ENCODE data around the gene PTPRD. TPM values are rescaled to one million over a fixed set of nuclear protein-coding genes. Genes with fewer than 3 reads are reported as not detected.

PTPRD gene
- total and polyA plus RNA-seq, 2 donors (not counting 1 experiment from before 2014, with no cell fraction given), result not detected

- no peaks in the 10 kb centered on the region for H4K20me1 ChIP-seq (ENCODE audit: control insufficient read depth, insufficient read depth, low read length, poor library complexity, severe bottlenecking)
- POLR2A ChIA-PET, result no interaction called here
- H3K9ac ChIP-seq (ENCODE audit: low read length), result no peak overlapping the region
- no peak for ATAC-seq (ENCODE audit: low read depth)
- H3K4me2 ChIP-seq (replicated peaks; ENCODE audit: low read depth, low read length, poor library complexity, severe bottlenecking), result no peak overlapping the region
- no peaks in the 10 kb centered on the region for H3K27me3 ChIP-seq (replicated peaks in 1 of 4; ENCODE audit: control extremely low read depth in 1 of 4, control insufficient read depth in 3 of 4, insufficient read depth in 4 of 4, low read length in 3 of 4)
- no peak for DNase-seq
- no peak overlapping the region for H2AFZ ChIP-seq (ENCODE audit: insufficient read depth, low read depth, low read length, poor library complexity, severe bottlenecking)
- Mint-ChIP-seq H3K27ac (no peak overlapping the region), H3K9me3 (ENCODE audit: insufficient read depth) (no peaks in the 10 kb centered on the region), H3K4me3 (no peak overlapping the region), H3K27me3 (no peaks in the 10 kb centered on the region), H3K4me1 (no peaks in the 10 kb centered on the region)
- WGBS (ENCODE audit: insufficient coverage), result no CpG with 5 or more reads among the region's 1 CpG
- TF ChIP-seq CTCF (IDR thresholded peaks at IDR 0.05) (no peak), EZH2 (IDR thresholded peaks at IDR 0.05; ENCODE audit: borderline replicate concordance, insufficient read depth, low read depth, low read length, poor library complexity, severe bottlenecking) (no peak)
- no peak overlapping the region for H3K27ac ChIP-seq (ENCODE audit: low read length in 2 of 2)
- CTCF ChIA-PET, result no interaction called here
- no peaks in the 10 kb centered on the region for H3K36me3 ChIP-seq (replicated peaks in 1 of 2; ENCODE audit: control extremely low read depth in 1 of 2, control insufficient read depth in 1 of 2, extremely low read depth in 1 of 2, insufficient read depth in 2 of 2, low read length in 1 of 2)
- intact Hi-C loops (cut with micrococcal nuclease), result no loop called here
- H3K4me1 ChIP-seq (ENCODE audit: control insufficient read depth in 2 of 2, insufficient read depth in 2 of 2, low read length in 2 of 2), result no peaks in the 10 kb centered on the region
- H3K79me2 ChIP-seq (ENCODE audit: control insufficient read depth, insufficient read depth, low read length), result no peaks in the 10 kb centered on the region
- no peak overlapping the region for H3K4me3 ChIP-seq (ENCODE audit: control extremely low read depth in 1 of 5, extremely low read depth in 1 of 5, insufficient read depth in 1 of 5, low read depth in 2 of 5, low read length in 4 of 5)
- H3K9me3 ChIP-seq (ENCODE audit: control extremely low read depth in 1 of 3, control insufficient read depth in 2 of 3, insufficient read depth in 1 of 3, low read length in 2 of 3), result no peaks in the 10 kb centered on the region
Measured at GRCh38 chr9:9804109-9804508, 808.7 kb downstream of the PTPRD start.

GRCh38 chr9:9799287-9799686 is 813.5 kb downstream of the PTPRD start:
- ChIA-PET CTCF (no interaction called here), POLR2A (no interaction called here)
- Histone ChIP-seq H3K27ac (ENCODE audit: low read length in 2 of 2) (no peak overlapping the region), H4K20me1 (ENCODE audit: control insufficient read depth, insufficient read depth, low read length, poor library complexity, severe bottlenecking) (no peaks in the 10 kb centered on the region), H2AFZ (ENCODE audit: insufficient read depth, low read depth, low read length, poor library complexity, severe bottlenecking) (no peak overlapping the region), H3K4me1 (ENCODE audit: control insufficient read depth in 2 of 2, insufficient read depth in 2 of 2, low read length in 2 of 2) (no peaks in the 10 kb centered on the region), H3K4me2 (replicated peaks; ENCODE audit: low read depth, low read length, poor library complexity, severe bottlenecking) (no peak overlapping the region), H3K27me3 (replicated peaks in 1 of 4; ENCODE audit: control extremely low read depth in 1 of 4, control insufficient read depth in 3 of 4, insufficient read depth in 4 of 4, low read length in 3 of 4) (no peaks in the 10 kb centered on the region), H3K9me3 (ENCODE audit: control extremely low read depth in 1 of 3, control insufficient read depth in 2 of 3, insufficient read depth in 1 of 3, low read length in 2 of 3) (no peaks in the 10 kb centered on the region), H3K4me3 (ENCODE audit: control extremely low read depth in 1 of 5, extremely low read depth in 1 of 5, insufficient read depth in 1 of 5, low read depth in 2 of 5, low read length in 4 of 5) (no peak overlapping the region), H3K36me3 (replicated peaks in 1 of 2; ENCODE audit: control extremely low read depth in 1 of 2, control insufficient read depth in 1 of 2, extremely low read depth in 1 of 2, insufficient read depth in 2 of 2, low read length in 1 of 2) (no peaks in the 10 kb centered on the region), H3K9ac (ENCODE audit: low read length) (no peak overlapping the region), H3K79me2 (ENCODE audit: control insufficient read depth, insufficient read depth, low read length) (no peaks in the 10 kb centered on the region)
- TF ChIP-seq CTCF (IDR thresholded peaks at IDR 0.05), result no peak
- no peak for TF ChIP-seq EZH2 (IDR thresholded peaks at IDR 0.05; ENCODE audit: borderline replicate concordance, insufficient read depth, low read depth, low read length, poor library complexity, severe bottlenecking)
- H3K27me3 Mint-ChIP-seq, result no peaks in the 10 kb centered on the region
- H3K9me3 Mint-ChIP-seq (ENCODE audit: insufficient read depth), result no peaks in the 10 kb centered on the region
- no peaks in the 10 kb centered on the region for H3K4me1 Mint-ChIP-seq
- intact Hi-C loops (cut with micrococcal nuclease), result no loop called here
- no peak for DNase-seq
- no CpG with 5 or more reads among the region's 1 CpG for whole genome bisulfite sequencing (ENCODE audit: insufficient coverage)
- no peak overlapping the region for H3K27ac Mint-ChIP-seq
- ATAC-seq (ENCODE audit: low read depth), result no peak
- H3K4me3 Mint-ChIP-seq, result no peak overlapping the region

Measured in B cell (primary cell).